8988T (cell line): ENCODE results near the gene SLC2A10.
A peak's percentile ranks its signal among the peaks of the same experiment; 100 is the strongest.

Experiments
- DNase-seq: peaks from one replicate; pipeline ENCODE4 v3.0.0; 2011

The SLC2A10 gene

DNA sequence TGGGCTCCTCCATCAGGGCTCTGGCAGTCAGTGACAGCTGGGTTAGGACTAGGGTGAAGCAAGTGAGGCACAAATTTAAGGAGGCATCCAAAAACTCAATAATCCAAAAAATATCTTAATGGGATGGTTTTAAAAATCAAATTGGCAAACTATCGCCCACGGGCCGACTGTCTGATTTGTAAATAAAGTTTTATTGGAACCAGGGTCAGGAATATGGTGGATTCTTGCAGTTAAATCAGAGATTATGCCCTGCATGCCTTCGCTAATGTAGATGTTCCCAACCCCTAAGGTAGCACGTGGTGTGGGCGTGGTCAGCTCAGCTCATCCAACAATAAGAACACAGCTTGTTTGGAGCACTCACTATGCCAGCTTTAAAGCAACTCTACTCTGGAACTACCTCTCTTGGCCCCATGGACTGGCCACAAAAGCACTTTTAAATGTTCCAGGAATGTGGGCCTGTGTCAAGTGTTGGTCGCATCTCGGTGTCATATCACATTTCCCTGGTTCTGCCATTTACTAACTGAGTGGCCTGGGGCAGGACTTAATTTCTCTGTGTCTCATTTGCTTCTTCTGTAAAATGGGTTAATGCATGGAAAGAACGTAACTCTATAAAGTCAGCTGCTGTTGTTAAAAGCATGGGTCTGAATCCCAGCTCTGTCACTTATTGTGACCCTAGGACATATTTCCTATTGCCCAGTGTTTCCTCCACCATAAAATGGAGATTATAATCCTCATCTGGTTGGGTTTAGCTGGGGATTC, 27.2 kb upstream of the SLC2A10 start:
- DNase-seq = no peak

DNA sequence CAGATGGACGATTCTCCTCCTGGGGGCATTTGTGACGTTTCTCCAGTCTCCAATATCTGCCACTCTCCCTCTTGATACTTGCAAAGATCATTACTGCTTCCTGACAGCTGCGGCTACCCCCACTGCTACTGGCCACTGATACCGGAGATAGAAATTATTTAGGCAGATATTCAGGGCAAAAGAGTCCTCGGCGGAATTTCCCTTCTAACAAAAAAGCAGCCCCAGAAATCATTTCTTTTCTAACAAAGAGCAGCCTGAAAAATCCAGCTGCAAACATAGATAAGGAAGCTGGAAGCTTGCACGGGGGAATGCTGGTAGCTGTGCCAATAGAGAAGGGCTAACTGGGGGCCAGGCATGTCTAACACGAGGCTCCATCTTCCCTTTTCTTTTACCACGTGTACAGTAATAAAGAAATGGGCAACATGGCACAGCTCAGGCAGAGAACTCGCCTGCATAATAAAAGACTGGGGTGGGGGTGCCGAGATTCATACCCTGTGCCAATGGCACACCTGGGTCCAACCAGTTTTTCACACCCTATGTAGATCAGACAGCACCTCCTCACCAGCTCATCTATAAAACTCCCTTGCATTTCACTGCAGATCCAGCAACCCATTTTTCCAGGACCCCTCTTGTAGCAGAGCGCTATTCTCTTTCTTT, 26.3 kb upstream of the SLC2A10 start:
- no peak for DNase-seq

DNA sequence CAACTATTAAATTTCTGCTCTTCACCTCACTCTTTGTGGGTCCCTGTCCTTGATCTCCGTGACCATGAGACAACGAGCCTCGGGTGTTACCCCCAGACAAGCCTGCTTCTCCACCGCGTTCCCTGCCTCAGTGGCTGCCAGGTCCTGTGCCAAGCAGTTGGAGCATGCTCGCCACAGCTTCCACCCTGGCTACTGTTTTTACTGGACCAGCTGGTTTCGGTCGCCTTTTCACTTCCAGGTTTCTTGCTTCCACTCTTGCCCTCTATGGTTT, 25.8 kb upstream of the SLC2A10 start:
- no peak for DNase-seq

DNA sequence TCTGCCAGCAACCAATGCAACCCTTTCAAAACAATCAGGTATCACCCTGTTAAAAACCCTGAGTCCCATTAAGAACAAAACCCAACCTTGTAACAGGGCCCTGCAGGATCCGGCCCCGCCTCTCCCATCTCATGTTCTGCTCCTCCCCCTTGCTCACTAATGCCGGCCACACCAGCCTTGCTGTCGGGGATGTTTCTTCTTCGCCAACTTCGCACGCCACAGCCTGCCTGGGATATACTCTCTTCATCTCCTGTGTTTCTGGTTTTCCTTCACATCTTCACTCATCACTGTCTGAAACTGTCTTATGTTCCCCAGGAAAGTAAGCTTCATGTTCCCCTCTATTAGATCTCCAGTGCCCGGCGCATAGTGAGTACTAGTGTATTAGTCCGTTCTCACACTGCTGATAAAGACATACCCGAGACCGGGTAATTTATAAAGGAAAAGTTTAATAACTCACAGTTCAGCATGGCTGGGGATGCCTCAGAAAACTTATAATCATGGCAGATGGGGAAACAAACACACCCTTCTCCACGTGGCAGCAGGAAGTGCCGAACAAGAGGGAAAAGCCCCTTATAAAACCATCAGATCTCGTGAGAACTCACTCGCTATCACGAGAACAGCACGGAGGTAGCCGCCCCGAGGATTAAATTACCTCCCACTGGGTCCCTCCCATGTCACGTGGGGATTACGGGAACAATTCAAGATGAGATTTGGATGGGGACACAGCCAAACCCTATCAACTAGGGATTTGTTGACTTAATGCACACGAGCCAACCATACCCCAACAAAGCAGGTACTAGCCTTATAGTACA, 25.3 kb upstream of the SLC2A10 start:
- DNase-seq = no peak

DNA sequence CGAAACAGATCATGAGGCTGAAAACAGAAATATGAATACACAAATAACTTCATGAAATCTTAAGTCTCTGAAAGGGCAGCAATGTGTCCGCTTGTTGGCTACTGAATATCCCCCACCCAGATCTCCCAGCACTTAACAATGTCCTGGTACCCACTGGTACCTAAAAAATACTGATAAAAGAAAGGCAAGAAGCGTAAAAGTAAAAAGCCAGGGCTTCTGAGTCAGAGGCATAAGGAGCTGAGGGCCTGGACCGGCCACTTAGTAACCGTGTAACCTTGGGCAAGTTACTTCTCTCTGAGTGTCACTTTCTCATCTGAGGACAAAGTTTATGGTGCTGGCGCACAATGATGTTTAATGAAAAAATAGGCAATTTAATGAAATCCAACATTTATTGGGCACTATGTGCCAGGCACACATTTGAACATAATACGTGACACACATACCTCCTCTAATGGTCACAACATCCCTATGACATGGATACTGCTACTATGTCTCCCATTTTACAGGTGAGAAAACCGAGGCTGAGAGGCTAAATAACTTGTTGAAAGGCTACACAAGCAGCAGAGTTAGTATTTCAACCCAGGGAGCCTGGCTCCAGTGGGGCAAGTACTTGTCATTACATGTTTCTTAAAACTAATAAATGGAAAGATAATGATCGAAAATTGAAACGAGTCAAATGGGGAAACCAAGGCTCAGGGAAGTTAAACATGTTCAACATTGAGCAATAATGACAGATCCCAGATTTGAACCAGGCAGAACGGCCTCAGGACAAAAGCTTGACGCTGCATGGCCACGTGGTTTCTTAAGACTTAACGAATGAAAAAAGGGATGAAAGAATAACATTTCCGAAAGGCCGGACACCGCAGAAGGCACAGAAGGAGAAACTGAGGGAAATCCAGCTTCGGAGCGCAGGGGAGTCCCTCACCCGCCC, 21.0 kb upstream of the SLC2A10 start:
- no peak for DNase-seq

DNA sequence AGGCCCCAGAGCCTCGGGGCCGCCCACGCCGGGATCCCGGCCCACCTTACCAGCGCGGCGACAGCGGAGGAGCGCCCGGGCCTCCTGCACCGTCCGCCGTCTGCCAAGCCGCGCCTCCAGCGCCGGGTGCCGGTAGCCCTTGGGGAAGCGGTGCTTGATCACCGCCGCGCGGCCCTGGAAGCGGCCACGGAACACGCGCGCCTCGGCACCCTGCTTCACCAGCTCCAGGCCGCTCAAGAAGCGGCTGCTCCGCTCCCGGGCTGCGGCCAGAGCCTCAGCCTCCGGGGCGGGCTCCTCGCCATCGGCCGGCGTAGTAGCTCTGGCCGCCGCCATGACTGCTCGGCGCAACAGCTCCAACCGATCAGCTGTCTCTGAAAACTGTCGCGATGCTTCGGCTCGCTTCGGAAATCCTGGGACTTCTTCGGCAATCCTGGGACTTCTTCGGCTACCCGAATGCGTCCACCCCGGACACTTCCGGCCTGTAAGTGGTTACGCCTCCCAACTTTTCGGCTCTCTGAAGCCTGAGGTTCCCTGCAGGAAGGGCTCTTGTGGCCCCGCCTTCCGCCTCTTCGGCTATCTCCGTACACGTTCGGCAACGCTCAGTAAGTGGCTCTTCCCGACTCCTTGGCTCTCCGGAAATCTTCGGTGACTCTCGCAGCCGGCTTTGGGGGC, 20.2 kb upstream of the SLC2A10 start, which contains the start of gene TP53RK:
Gene TP53RK, minus strand, starts transcription at position 363 of the 672 bp plus-strand sequence. Its CDS starts 30 bp downstream, at position 333.
- DNase-seq = peak; percentile 87

DNA sequence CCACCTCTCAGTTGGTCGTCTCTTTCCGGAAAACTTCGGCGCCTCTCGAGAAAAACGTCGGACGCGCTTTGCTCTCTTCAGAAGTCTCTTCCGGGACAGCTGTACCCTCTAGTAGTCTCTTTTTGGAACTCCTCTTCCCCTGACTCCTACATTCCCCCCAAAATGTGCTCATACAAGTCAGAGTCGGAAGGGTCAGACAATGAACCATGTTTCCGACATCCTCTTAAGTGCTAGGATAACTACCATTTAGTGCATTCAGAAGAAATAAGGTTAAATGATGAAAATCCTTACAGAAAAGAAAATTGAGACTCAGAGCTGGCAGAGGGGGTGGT, 19.7 kb upstream of the SLC2A10 start:
- no peak for DNase-seq

DNA sequence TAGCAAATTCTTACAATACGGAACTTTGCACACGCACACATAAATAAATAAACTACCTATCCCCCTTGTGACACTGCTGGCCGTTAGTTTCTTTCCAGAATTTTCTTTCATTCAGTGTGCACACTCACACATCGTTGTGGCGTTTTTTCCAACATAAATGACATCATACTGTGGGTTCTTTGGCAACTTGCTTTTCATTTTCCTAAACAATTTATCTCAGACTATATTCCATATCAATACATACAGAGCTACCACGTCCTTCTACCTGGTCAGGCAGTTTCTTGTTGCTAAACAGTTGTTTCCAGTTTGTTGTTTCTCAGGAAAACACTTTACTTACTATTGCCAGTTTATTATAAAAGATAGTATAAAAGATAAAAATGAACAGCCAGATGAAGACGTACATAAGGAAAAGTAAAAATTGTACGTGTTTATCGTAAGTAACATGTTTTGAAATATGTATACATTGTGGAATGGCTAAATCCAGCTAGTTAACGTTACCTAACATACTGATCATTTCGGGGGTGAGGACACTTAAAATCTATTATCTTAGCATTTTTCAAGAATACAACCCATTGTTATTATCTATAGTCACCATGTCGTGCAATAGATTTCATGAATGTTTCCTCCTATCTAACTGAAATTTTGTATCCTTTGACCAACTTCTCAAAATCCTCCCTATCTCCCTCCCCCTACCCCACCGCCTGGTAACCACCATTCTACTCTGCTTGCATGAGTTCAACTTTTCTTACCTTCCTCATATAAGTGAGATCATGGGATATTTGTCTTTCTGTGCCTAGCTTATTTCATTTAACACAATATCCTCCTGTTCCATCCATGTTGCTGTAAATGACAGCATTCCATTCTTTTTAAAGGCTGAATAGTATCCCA, 19.0 kb upstream of the SLC2A10 start:
- no peak for DNase-seq

DNA sequence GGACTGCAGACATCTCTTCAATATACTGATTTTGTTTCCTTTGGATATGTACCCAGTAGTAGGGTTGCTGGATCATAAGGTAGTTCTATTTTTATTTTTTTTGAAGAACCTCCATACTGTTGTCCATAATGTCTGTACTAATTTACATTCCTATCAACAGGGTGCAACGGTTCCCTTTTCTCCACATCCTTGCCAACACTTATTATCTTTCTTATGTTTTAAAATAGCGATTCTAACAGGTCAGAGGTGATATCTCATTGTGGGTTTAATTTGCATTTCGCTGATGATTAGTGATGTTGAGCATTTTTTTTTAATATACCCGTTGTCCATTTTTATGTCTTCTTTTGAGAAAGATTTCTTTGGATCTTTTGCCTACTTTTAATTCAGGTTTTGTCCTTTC, 18.3 kb upstream of the SLC2A10 start:
- no peak for DNase-seq

DNA sequence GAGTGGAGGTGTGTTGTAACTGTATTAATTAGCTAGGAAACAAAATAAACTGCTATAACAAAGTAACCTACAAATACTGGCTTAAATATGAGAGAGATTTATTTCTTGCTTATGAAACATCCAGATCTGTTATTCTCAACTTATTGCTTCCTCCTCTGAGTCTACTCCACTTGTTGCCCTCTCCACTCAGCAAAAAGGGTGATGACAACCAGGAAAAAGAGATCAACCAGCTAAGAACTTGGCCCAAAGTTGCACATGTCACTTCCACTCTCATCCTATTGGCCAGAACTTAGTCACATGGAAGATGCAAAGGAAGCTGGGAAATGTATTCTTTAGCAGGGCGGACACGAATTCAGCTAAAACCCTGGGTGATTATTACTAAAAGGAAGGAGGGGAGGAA, 15.0 kb upstream of the SLC2A10 start:
- no peak for DNase-seq

DNA sequence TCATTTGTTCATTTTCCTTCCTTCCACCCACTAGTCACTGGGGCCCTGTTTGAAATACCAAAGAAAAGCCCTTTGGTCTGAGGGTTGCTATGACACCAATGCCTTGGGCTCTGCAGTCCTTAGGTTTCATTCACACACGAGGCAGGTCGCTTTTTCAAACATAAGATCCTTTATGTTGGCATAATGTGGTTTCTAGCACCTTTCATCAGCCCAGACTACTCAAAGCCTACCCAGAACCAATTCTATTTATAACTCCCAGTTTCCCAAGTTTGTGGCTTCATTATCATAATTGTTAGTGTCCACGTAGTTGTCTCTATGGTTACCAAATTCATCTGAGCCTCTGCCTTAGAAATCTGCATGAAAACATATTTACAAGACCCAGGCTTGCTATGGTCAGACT, 13.6 kb upstream of the SLC2A10 start:
- no peak for DNase-seq

DNA sequence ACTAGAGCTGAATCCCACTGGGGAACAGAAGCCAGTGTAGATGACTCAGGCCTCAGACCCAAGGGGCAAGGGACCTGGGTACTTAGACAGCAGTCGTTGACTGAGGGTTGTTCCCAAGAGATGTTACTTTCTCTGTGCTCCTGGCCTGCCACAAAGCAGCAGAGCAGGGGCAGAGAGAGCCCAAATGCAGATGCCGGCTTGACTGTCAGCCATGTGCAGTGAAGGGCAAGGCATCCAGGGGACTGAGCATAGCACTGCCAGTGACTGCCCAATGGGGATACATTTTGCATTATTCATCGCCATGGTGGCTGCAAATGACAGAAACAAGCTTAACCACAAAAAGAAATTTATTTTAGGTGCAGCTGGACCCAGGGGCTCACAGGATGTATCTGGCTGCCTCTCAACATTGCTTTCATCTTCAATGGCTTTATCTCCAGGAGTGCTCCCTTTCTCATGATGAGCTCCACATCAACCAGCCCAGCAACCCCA, 12.6 kb upstream of the SLC2A10 start:
- DNase-seq = no peak

DNA sequence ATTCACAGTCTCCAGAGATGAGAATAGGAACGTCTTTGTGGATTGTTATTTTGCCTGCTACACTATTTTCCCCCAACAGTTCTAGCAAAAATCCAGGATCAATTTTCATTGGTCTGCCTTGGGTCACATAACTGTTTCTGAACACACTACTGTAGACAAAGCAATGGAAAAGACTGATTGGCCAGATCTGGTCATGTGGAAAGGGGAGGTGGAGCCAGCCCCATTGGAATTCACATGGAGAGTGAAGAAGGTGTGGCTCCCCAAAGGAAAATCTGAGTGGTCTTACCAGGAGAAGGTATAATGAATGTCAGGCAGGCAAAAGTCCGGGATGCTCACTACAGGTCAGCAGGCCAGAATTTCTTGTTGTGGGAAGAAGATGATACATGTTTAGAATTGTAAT, 10.7 kb upstream of the SLC2A10 start:
- DNase-seq = no peak

DNA sequence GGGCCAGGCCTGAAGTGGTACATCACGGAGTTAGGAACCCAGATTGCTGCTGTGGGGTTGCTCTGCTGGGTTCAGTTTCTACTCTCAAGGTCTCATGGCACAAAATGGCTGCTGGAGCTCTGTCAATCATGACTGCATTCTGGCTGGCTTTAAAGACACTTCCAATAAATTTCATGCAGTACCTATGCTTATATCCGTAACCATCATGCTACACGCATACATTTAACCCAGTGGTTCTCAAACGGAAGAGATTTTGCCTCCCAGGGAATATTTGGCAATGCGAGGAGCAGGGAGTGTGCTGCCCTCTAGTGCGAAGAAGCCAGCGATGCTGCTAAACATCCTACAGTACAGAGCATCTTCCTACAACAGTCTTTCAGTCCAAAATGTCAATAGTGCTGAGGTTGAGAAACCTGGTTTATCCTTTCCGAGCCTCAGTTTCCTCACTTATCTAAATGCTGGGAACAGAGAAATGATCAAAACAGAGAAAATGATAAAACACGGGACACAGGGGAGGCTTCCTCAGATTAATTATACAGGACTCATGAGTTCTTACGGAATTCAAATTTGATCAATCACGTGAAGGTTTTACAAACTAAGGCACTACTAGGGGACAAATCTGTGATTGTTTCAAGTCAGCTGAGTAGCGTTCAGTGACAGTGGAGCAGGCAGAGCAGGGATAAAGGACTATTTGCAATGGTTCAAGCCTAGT, 9.6 kb upstream of the SLC2A10 start:
- DNase-seq = no peak

DNA sequence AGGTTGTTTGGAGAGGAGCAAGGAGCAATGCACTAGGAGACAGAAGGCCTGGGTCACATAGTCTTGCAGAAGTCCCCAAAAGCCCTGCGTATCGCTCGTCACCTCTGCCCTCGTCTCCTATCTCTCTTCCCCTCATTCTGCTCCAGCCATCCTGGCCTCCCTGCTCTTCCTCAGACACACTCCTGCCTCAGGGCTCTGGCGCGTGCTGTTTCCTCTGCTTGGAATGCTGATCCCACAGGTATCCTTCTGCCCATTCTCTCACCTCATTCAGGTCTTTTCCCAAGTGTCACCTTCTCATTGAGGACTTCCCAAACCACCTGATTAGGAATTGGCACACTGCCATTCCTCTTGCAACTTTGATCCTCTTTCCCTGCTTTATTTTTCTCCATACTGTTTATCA, 9.0 kb upstream of the SLC2A10 start:
- DNase-seq = no peak

DNA sequence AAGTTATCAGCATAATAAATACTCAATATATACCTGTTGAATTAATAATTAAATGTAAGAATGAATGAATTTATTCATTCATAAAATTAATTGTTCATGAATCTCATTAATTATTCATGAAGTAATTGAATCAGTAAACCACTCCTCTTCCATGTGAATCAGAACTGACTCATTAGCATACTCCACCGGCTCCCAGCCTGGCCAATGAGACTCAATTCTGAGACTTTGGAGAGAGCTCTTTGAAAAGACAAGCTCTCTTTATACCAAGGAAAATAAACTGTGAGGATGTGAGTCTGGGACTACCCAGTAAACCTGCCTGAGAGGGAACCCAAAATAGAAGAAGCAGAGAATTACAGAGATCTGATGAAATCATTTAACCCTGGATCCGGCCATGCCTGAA, 8.4 kb upstream of the SLC2A10 start:
- no peak for DNase-seq

DNA sequence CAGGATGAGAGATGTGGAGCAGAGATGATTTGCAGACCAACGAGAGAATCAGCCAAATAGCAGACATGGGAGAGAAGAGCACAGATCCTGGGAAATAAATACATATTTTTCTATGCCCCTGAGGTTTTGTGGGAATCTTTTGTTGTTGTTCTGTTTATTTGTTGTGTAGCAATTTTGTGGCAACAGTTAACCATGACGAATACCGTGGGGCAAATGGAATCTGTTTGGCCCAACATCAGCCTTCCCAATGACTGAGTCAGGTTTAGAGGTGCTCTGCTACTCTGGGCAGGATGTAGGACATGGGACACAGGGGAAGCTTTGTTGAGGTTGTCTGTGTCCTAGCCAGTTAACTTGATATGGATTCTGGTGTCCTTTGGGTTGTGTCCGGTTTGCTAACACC, 7.9 kb upstream of the SLC2A10 start:
- no peak for DNase-seq

DNA sequence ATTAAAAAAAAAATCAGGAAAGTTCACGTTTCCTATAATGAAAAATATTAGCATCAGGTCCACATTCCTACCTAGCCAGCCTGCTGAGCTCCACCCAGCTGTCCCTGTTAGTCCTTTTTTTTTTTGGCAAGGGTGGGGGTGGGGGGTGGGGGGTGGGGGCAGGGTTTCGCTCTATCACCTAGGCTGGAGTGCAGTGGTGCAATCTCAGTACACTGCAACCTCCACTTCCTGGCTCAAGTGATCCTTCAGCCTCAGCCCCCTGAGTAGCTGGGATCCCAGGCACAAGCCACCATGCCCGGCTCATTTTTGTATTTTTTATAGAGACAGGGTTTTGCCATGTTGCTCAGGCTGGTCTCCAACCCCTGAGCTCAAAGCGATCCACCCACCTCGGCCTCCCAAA, 7.5 kb upstream of the SLC2A10 start:
- DNase-seq = no peak

DNA sequence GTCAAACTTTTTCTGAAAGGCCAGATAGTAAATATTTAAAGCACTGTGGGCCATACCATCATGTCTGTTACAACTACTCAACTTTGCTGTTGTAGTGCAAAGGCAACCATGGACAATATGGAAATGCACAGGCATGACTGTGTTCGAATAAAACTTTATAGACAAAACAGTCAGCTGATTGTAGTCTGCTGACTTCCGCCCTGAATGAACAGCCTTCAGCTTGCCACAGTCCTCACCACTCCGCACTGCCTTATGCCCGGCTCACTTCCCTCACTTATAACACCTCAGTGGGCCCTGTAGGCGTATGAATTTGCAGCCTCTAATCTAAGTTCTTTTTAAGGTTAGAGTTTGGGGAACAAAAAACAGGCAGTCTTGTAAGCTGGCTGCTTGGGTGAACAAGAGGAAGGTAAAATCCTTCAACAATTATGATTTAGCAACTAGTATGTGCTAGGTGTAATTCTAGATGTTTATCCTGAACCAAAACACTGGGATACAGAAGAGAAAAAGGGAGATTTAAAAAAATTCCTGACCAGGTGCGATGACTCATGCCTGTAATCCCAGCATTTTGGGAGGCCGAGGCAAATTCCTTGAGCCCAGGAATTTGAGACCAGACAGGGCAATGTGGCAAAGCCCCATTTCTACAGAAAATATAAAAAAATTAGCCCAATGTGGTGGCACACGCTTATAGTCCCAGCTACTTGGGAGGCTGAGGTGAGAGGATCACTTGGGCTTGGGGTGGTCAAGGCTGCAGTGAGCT, 6.8 kb upstream of the SLC2A10 start:
- DNase-seq = no peak

DNA sequence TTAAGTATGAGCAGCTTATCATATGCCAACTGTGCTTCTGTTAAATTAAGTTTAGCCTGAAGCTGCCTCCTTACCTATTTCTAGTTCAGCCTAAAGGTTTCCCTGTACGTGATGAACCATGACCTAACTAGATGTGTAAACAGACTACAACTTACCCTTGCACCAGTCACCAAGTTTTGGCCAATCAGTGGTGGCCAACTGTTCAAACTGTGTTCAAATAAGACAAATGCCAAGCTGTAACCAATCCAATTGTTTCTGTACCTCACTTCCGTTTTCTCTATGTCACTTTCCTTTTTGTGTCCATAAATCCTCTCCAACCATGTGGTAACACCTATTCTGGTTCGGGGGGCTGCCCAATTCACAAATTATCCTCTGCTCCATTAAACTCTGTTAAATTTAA, 6.0 kb upstream of the SLC2A10 start:
- DNase-seq = no peak
